ENCODE measurements around the gene PSMG1.

DNA sequence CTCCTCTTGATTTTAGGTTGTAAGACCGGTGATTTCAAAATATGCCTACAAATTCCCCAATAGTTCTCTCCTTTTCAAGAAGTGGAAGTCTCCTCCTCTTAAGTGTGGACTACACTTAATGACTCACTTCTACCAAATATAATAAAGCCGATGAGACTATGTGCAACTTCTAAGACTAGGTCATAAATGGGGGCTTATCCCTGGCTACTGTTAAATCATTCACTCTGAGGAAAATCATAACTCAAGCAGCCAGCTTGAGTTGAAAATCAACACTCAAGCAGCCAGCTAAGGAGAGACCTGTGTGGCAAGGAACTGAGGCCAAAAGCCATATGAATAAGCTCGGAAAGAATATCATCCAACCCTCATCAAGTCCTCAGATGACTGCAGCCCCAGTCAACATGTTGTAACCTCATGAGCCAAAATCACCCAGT, 49.6 kb upstream of the PSMG1 start:
- no peak for TF ChIP-seq FOXM1 (IDR thresholded peaks at IDR 0.05; ENCODE audit: borderline replicate concordance, low read depth)
- no peak for TF ChIP-seq CEBPB (IDR thresholded peaks at IDR 0.05)
- TF ChIP-seq YY1 (IDR thresholded peaks at IDR 0.05; ENCODE audit: low read depth): no peak
- no peak for TF ChIP-seq CREB1 (IDR thresholded peaks at IDR 0.05; ENCODE audit: low read depth)
- no peak for TF ChIP-seq TAF1 (IDR thresholded peaks at IDR 0.05; ENCODE audit: low read depth)
- TF ChIP-seq ZBTB7A (IDR thresholded peaks at IDR 0.05; ENCODE audit: low read depth): no peak
- no peak for TF ChIP-seq TEAD4 (IDR thresholded peaks at IDR 0.05)
